Choroid plexus epithelial cell (primary cell): ENCODE results near the gene CCDC186.

Experiments used
- DNase-seq: peaks from one replicate; pipeline ENCODE4 v3.0.0-alpha.2; 2010; ENCODE audit warnings: low read depth
- H3K4me3 ChIP-seq: 2 replicates; pipeline ENCODE4 v1.5.1; 2011; ENCODE audit warnings: low read depth, mild to moderate bottlenecking, control low read depth, low read length, moderate library complexity
- CTCF ChIP-seq: conservative IDR thresholded peaks from 2 replicates; pipeline ENCODE4 v1.5.1; 2011; ENCODE audit warnings: low read depth, mild to moderate bottlenecking, control low read depth, inconsistent platforms, low read length, moderate library complexity

The CCDC186 gene

GRCh38 chr10:114207349-114207748 lies 33.3 kb upstream of the CCDC186 start:
- TF ChIP-seq CTCF: no peak

GRCh38 chr10:114206902-114207301 lies 32.9 kb upstream of the CCDC186 start:
- no peak overlapping the region for H3K4me3 ChIP-seq
- DNase-seq: no peak
- TF ChIP-seq CTCF: no peak

More at GRCh38 chr10:114207349-114207748, 33.3 kb upstream of the CCDC186 start:
- no peak for DNase-seq
- no peak overlapping the region for H3K4me3 ChIP-seq

- no peak for TF ChIP-seq CTCF
- no peak for DNase-seq
- no peak overlapping the region for H3K4me3 ChIP-seq
Observed at GRCh38 chr10:114202812-114203211, 28.8 kb upstream of the CCDC186 start.

- TF ChIP-seq CTCF: no peak
- no peak for DNase-seq
- H3K4me3 ChIP-seq: no peak overlapping the region
Observed at GRCh38 chr10:114199239-114199638, 25.2 kb upstream of the CCDC186 start.

GRCh38 chr10:114195079-114195478 lies 21.1 kb upstream of the CCDC186 start:
- H3K4me3 ChIP-seq: no peak overlapping the region
- DNase-seq: no peak
- no peak for TF ChIP-seq CTCF

- H3K4me3 ChIP-seq: no peak overlapping the region
- TF ChIP-seq CTCF: no peak
- DNase-seq: no peak
Observed at GRCh38 chr10:114189700-114190099, 15.7 kb upstream of the CCDC186 start.

- TF ChIP-seq CTCF: no peak
- H3K4me3 ChIP-seq: no peak overlapping the region
- DNase-seq: no peak
Observed at GRCh38 chr10:114188900-114189299, 14.9 kb upstream of the CCDC186 start.
